CD4-positive, CD25-positive, alpha-beta regulatory T cell (primary cell): Measurements from ENCODE around the gene C17orf114.

Source experiments
- ATAC-seq, 2 donors: fragments of 150-1000 bp; cut with Tn5 transposase; one replicate each; pipeline ENCODE4 v1.10.0; 2021; ENCODE audit warnings: low read depth in 2 of 2, moderate number of reproducible peaks in 2 of 2, moderate library complexity in 1 of 2
- DNase-seq, 3 donors: peaks; one replicate each; pipeline versions ENCODE4 v3.0.0 to v3.0.0-alpha.2; 2012 to 2022; ENCODE audit warnings: mixed read lengths in 1 of 3
- H3K27ac ChIP-seq: one replicate; pipeline ENCODE4 v1.7.0; 2013; ENCODE audit warnings: mild to moderate bottlenecking, low read length; ENCODE audit not compliant: insufficient read depth, poor library complexity, severe bottlenecking
- H3K27me3 ChIP-seq: one replicate; pipeline ENCODE4 v1.7.0; 2013; ENCODE audit warnings: low read length; ENCODE audit not compliant: control insufficient read depth, insufficient read depth
- H3K36me3 ChIP-seq: one replicate; pipeline ENCODE4 v1.7.0; 2013; ENCODE audit warnings: mild to moderate bottlenecking, low read length, moderate library complexity; ENCODE audit not compliant: control insufficient read depth, insufficient read depth
- H3K4me1 ChIP-seq: 2 replicates; pipeline ENCODE4 v1.7.0; 2013; ENCODE audit warnings: mild to moderate bottlenecking, low read length; ENCODE audit not compliant: insufficient read depth, control insufficient read depth, poor library complexity, severe bottlenecking
- H3K4me3 ChIP-seq: one replicate; pipeline ENCODE4 v1.7.0; 2013; ENCODE audit warnings: low read depth, mild to moderate bottlenecking, low read length, moderate library complexity
- H3K9me3 ChIP-seq, 2 experiments: 1 replicate in 1 of 2; 2 replicates in 1 of 2; pipeline ENCODE4 v1.7.0; 2013; ENCODE audit warnings: low read length in 2 of 2, mild to moderate bottlenecking in 1 of 2, moderate library complexity in 1 of 2; ENCODE audit not compliant: control insufficient read depth in 2 of 2
- H3K27ac Mint-ChIP-seq, 3 donors: one replicate each; pipeline ENCODE4 v1.8.0; 2020 to 2022; ENCODE audit warnings: mild to moderate bottlenecking in 3 of 3, mixed read lengths in 3 of 3, moderate library complexity in 2 of 3
- H3K27me3 Mint-ChIP-seq: one replicate; pipeline ENCODE4 v1.8.0; 2022; ENCODE audit warnings: mild to moderate bottlenecking, mixed read lengths
- H3K36me3 Mint-ChIP-seq: one replicate; pipeline ENCODE4 v1.8.0; 2020; ENCODE audit warnings: mixed read lengths
- H3K4me1 Mint-ChIP-seq, 4 donors: one replicate each; pipeline ENCODE4 v1.8.0; 2020 to 2022; ENCODE audit warnings: mixed read lengths in 4 of 4, mild to moderate bottlenecking in 1 of 4
- H3K4me3 Mint-ChIP-seq, 4 donors: one replicate each; pipeline ENCODE4 v1.8.0; 2020 to 2022; ENCODE audit warnings: mild to moderate bottlenecking in 4 of 4, mixed read lengths in 4 of 4, moderate library complexity in 3 of 4
- H3K9me3 Mint-ChIP-seq, 7 donors: one replicate each; pipeline ENCODE4 v1.8.0; 2020 to 2022; ENCODE audit warnings: mixed read lengths in 7 of 7, mild to moderate bottlenecking in 3 of 7, moderate library complexity in 2 of 7

Gene C17orf114

GRCh38 chr17:4789951-4790704, 12.0 kb downstream of the C17orf114 start:
- Histone ChIP-seq H3K27me3 (peaks cover 11% of the 10 kb centered on the region), H3K4me1 (peaks cover 33% of the 10 kb centered on the region), H3K36me3 (no peaks in the 10 kb centered on the region), H3K4me3 (peak overlapping the region; percentile 74), H3K9me3 (no peaks in the 10 kb centered on the region), H3K27ac (peak overlapping the region; percentile 74)
- peak overlapping the region; percentile 44 to 87 (median 61) for H3K27ac Mint-ChIP-seq
- DNase-seq, result peak; percentile 69 to 84 (median 78)
- H3K9me3 Mint-ChIP-seq, result no peaks in the 10 kb centered on the region
- peaks cover 44% of the 10 kb centered on the region for H3K27me3 Mint-ChIP-seq
- H3K4me1 Mint-ChIP-seq, result peaks cover 5 to 38% (median 11%) of the 10 kb centered on the region in 4 donors
- ATAC-seq, result peak; percentile 90 to 91
- no peaks in the 10 kb centered on the region for H3K36me3 Mint-ChIP-seq
- peak overlapping the region; percentile 80 to 93 (median 89) for H3K4me3 Mint-ChIP-seq

- Histone ChIP-seq H3K4me3 (peak overlapping the region; percentile 19), H3K27ac (peak overlapping the region; percentile 74), H3K4me1 (peaks cover 34% of the 10 kb centered on the region), H3K36me3 (no peaks in the 10 kb centered on the region), H3K9me3 (no peaks in the 10 kb centered on the region), H3K27me3 (peaks cover 11% of the 10 kb centered on the region)
- H3K9me3 Mint-ChIP-seq, result no peaks in the 10 kb centered on the region
- H3K27ac Mint-ChIP-seq, result peak overlapping the region in 1 of 3 donors; percentile 60
- H3K4me3 Mint-ChIP-seq, result peak overlapping the region in 3 of 4 donors; percentile 68 to 88 (median 81)
- ATAC-seq (peak in 1 of 2 donors; percentile 42), DNase-seq (no peak)
- H3K27me3 Mint-ChIP-seq, result peaks cover 49% of the 10 kb centered on the region
- peaks cover 5 to 40% (median 11%) of the 10 kb centered on the region in 4 donors for H3K4me1 Mint-ChIP-seq
- H3K36me3 Mint-ChIP-seq, result no peaks in the 10 kb centered on the region
Observed at GRCh38 chr17:4789701-4789950, 12.5 kb downstream of the C17orf114 start.

GRCh38 chr17:4788807-4789700, 13.1 kb downstream of the C17orf114 start, which contains the start of gene GLTPD2:
Gene GLTPD2 (plus strand): TSS chr17:4788964. CDS start chr17:4789012, 48 bp downstream.
- Histone ChIP-seq H3K9me3 (no peaks in the 10 kb centered on the region), H3K27ac (peak within 1 kb of the TSS; percentile 74), H3K4me3 (peak within 1 kb of the TSS; percentile 19), H3K36me3 (no peaks in the 10 kb centered on the region), H3K27me3 (peaks cover 12% of the 10 kb centered on the region), H3K4me1 (peaks cover 34% of the 10 kb centered on the region)
- DNase-seq (no peak), ATAC-seq (no peak)
- Mint-ChIP-seq H3K36me3 (no peaks in the 10 kb centered on the region), H3K27me3 (peaks cover 54% of the 10 kb centered on the region), H3K4me3 (peak within 1 kb of the TSS; percentile 68 to 90 (median 86)), H3K4me1 (peaks cover 5 to 43% (median 11%) of the 10 kb centered on the region in 4 donors), H3K9me3 (no peaks in the 10 kb centered on the region), H3K27ac (peak within 1 kb of the TSS in 1 of 3 donors; percentile 60)

- Mint-ChIP-seq H3K27me3 (peaks cover 60% of the 10 kb centered on the region), H3K27ac (no peak overlapping the region), H3K4me1 (peaks cover 5 to 43% (median 14%) of the 10 kb centered on the region in 4 donors), H3K36me3 (peaks cover 3% of the 10 kb centered on the region), H3K9me3 (no peaks in the 10 kb centered on the region), H3K4me3 (peak overlapping the region; percentile 50 to 90 (median 84))
- H3K9me3 ChIP-seq, result no peaks in the 10 kb centered on the region
- DNase-seq, result no peak
- H3K27ac ChIP-seq, result no peak overlapping the region
- no peaks in the 10 kb centered on the region for H3K36me3 ChIP-seq
- peaks cover 18% of the 10 kb centered on the region for H3K27me3 ChIP-seq
- peaks cover 34% of the 10 kb centered on the region for H3K4me1 ChIP-seq
- no peak for ATAC-seq
- H3K4me3 ChIP-seq, result no peak overlapping the region
Observed at GRCh38 chr17:4788159-4788806, 13.8 kb downstream of the C17orf114 start.

GRCh38 chr17:4786516-4786915, 15.6 kb downstream of the C17orf114 start:
- Histone ChIP-seq H3K4me3 (no peak overlapping the region), H3K27ac (no peak overlapping the region), H3K4me1 (peaks cover 34% of the 10 kb centered on the region), H3K27me3 (peaks cover 22% of the 10 kb centered on the region), H3K36me3 (no peaks in the 10 kb centered on the region), H3K9me3 (no peaks in the 10 kb centered on the region)
- no peak for ATAC-seq
- H3K4me1 Mint-ChIP-seq, result peaks cover 5 to 43% (median 15%) of the 10 kb centered on the region in 4 donors
- peaks cover 64% of the 10 kb centered on the region for H3K27me3 Mint-ChIP-seq
- peaks cover 3% of the 10 kb centered on the region for H3K36me3 Mint-ChIP-seq
- no peak for DNase-seq
- H3K4me3 Mint-ChIP-seq, result peak overlapping the region in 2 of 4 donors; percentile 61 to 86
- no peak overlapping the region for H3K27ac Mint-ChIP-seq
- H3K9me3 Mint-ChIP-seq, result peaks cover 0 to 2% (median 0%) of the 10 kb centered on the region in 7 donors

GRCh38 chr17:4786106-4786511, 16.0 kb downstream of the C17orf114 start, which contains the start of gene VMO1:
Gene VMO1 (minus strand): TSS chr17:4786364. CDS start chr17:4786352, 12 bp downstream.
- Mint-ChIP-seq H3K4me3 (peak within 1 kb of the TSS in 3 of 4 donors; percentile 50 to 86 (median 61)), H3K9me3 (peaks cover 0 to 2% (median 0%) of the 10 kb centered on the region in 7 donors), H3K27me3 (peaks cover 64% of the 10 kb centered on the region), H3K27ac (peak within 1 kb of the TSS in 1 of 3 donors; percentile 9), H3K4me1 (peaks cover 5 to 41% (median 15%) of the 10 kb centered on the region in 4 donors), H3K36me3 (peaks cover 3% of the 10 kb centered on the region)
- no peaks in the 10 kb centered on the region for H3K9me3 ChIP-seq
- peaks cover 34% of the 10 kb centered on the region for H3K4me1 ChIP-seq
- H3K27me3 ChIP-seq, result peaks cover 22% of the 10 kb centered on the region
- no peak for DNase-seq
- no peak within 1 kb of the TSS for H3K27ac ChIP-seq
- ATAC-seq, result no peak
- no peak within 1 kb of the TSS for H3K4me3 ChIP-seq
- no peaks in the 10 kb centered on the region for H3K36me3 ChIP-seq
